H1 (cell line): ENCODE measurements around the gene FRMD5. TPM values are rescaled to one million over a fixed set of nuclear protein-coding genes. Genes with fewer than 3 reads are reported as not detected.

Source experiments
- CHD7 ChIP-seq: fragments of 300-600 bp; sonication (generic); IDR thresholded peaks from 2 replicates; pipeline ENCODE4 v1.7.1; 2012; ENCODE audit warnings: low read length, moderate library complexity, mild to moderate bottlenecking, inconsistent platforms; ENCODE audit not compliant: insufficient replicate concordance
- polyA plus RNA-seq, 7 experiments: library from polyadenylated mRNA; depleted of rRNA in 3 of 7; stranded (reverse) in 5 of 7; unstranded in 2 of 7; fragments of >200 nt in 5 of 7; fragments of 200-250 nt in 2 of 7; gene quantifications; 1 replicate in 5 of 7; 2 replicates in 1 of 7; 4 replicates in 1 of 7; pipeline versions ENCODE4 v1.2.1 to v1.2.3, GENCODE V29; 2011 to 2013; ENCODE audit warnings: missing spikeins in 2 of 7, mixed read lengths in 2 of 7
- total RNA-seq: library from RNA; stranded (reverse); fragmentation: NEBNext Ultra II Directional; extraction: Animal tissue kit (Norgen Biotek cat#: 25700); gene quantifications from 2 replicates; pipeline ENCODE4 v1.2.1, GENCODE V29; 2021
- TF ChIP-seq, protein P1 (sequence below), 3 experiments: IDR thresholded peaks; 1 replicate in 2 of 3; 2 replicates in 1 of 3; pipeline versions ENCODE4 v1.5.1 to v1.6.1; 2011; ENCODE audit warnings: low read length in 3 of 3, mild to moderate bottlenecking in 3 of 3, inconsistent platforms in 2 of 3, low read depth in 1 of 3, moderate library complexity in 1 of 3; ENCODE audit not compliant: insufficient read depth in 1 of 3; ENCODE audit errors: control extremely low read depth in 1 of 3

The FRMD5 gene
- total and polyA plus RNA-seq, 2 of the 8 experiments (the other 6 are each of a cell fraction or from before 2014, with no cell fraction given) = 10.1 to 12.6 TPM

DNA sequence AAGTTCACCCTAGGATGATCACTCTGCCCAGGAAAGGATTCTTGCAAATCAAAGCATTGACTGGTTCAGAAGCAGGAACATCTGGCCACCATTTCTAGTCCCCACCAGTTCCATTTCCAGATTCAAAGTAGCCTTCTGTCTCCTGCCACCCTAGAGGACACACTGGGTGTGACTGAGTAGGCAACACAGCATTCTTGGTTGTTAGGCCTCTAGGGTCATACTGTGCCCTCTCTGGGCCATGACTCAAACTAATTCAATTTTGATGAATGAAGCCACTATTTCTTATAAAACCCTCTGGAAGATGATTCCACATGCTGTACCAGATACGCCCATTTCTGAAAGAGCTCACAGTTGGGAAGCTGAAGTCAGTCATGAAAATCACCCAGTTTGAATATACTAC is 298.5 kb downstream of the FRMD5 start (continued):
- no peak for TF ChIP-seq CHD7
- TF ChIP-seq, protein P1, sequence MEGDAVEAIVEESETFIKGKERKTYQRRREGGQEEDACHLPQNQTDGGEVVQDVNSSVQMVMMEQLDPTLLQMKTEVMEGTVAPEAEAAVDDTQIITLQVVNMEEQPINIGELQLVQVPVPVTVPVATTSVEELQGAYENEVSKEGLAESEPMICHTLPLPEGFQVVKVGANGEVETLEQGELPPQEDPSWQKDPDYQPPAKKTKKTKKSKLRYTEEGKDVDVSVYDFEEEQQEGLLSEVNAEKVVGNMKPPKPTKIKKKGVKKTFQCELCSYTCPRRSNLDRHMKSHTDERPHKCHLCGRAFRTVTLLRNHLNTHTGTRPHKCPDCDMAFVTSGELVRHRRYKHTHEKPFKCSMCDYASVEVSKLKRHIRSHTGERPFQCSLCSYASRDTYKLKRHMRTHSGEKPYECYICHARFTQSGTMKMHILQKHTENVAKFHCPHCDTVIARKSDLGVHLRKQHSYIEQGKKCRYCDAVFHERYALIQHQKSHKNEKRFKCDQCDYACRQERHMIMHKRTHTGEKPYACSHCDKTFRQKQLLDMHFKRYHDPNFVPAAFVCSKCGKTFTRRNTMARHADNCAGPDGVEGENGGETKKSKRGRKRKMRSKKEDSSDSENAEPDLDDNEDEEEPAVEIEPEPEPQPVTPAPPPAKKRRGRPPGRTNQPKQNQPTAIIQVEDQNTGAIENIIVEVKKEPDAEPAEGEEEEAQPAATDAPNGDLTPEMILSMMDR (IDR thresholded peaks at IDR 0.05; ENCODE audit: control extremely low read depth in 1 of 3, insufficient read depth in 1 of 3, low read depth in 1 of 3, low read length in 3 of 3) = no peak
- TF ChIP-seq, all 59 proteins: peak for 0
